Measurements from ENCODE around the gene SPEM3. TPM values are rescaled to one million over a fixed set of nuclear protein-coding genes. Genes with fewer than 3 reads are reported as not detected.
"Not testable (repeated sequence)": the region's sequence is repeated elsewhere in the genome, so short reads cannot be mapped to it uniquely, and the experiment has no call there.

SPEM3 gene
- total RNA-seq, 3 donors from 2014 or later, result not detected

GRCh38 chr17:7468290-7468689 lies 39.6 kb downstream of the SPEM3 start:
- peak overlapping the region in 1 of 2 donors; percentile 4 for H3K27ac ChIP-seq
- H3K4me1 ChIP-seq, result no peaks in the 10 kb centered on the region
- no peaks in the 10 kb centered on the region for H3K27me3 ChIP-seq
- intact Hi-C loops (cut with DNase I; ENCODE audit: low total_unique reads), result no loop called here
- no peak overlapping the region for H3K4me3 ChIP-seq
- no peaks in the 10 kb centered on the region for H3K36me3 ChIP-seq
- no peak for DNase-seq (ENCODE audit: low spot score in 2 of 2)
- no peaks in the 10 kb centered on the region for H3K9me3 ChIP-seq
- TF ChIP-seq POLR2A (IDR thresholded peaks at IDR 0.05), result no peak

- Histone ChIP-seq H3K36me3 (no peaks in the 10 kb centered on the region), H3K4me1 (no peaks in the 10 kb centered on the region), H3K4me3 (no peak overlapping the region), H3K27me3 (no peaks in the 10 kb centered on the region), H3K27ac (peak overlapping the region; percentile 4 to 10), H3K9me3 (no peaks in the 10 kb centered on the region)
- no peak for DNase-seq (ENCODE audit: low spot score in 2 of 2)
- intact Hi-C loops (cut with DNase I; ENCODE audit: low total_unique reads), result no loop called here
- TF ChIP-seq POLR2A (IDR thresholded peaks at IDR 0.05) (no peak), POLR2AphosphoS5 (IDR thresholded peaks at IDR 0.05) (no peak)
- TF ChIP-seq, protein P1, sequence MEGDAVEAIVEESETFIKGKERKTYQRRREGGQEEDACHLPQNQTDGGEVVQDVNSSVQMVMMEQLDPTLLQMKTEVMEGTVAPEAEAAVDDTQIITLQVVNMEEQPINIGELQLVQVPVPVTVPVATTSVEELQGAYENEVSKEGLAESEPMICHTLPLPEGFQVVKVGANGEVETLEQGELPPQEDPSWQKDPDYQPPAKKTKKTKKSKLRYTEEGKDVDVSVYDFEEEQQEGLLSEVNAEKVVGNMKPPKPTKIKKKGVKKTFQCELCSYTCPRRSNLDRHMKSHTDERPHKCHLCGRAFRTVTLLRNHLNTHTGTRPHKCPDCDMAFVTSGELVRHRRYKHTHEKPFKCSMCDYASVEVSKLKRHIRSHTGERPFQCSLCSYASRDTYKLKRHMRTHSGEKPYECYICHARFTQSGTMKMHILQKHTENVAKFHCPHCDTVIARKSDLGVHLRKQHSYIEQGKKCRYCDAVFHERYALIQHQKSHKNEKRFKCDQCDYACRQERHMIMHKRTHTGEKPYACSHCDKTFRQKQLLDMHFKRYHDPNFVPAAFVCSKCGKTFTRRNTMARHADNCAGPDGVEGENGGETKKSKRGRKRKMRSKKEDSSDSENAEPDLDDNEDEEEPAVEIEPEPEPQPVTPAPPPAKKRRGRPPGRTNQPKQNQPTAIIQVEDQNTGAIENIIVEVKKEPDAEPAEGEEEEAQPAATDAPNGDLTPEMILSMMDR (IDR thresholded peaks at IDR 0.05), result no peak
Observed at GRCh38 chr17:7468804-7469389, 40.2 kb downstream of the SPEM3 start.

GRCh38 chr17:7469843-7470242 lies 41.2 kb downstream of the SPEM3 start:
- H3K36me3 ChIP-seq; H3K4me3 ChIP-seq; DNase-seq (ENCODE audit: low spot score in 2 of 2); H3K27ac ChIP-seq; H3K27me3 ChIP-seq; H3K9me3 ChIP-seq; H3K4me1 ChIP-seq; intact Hi-C loops (cut with DNase I; ENCODE audit: low total_unique reads): not testable (repeated sequence)

DNA sequence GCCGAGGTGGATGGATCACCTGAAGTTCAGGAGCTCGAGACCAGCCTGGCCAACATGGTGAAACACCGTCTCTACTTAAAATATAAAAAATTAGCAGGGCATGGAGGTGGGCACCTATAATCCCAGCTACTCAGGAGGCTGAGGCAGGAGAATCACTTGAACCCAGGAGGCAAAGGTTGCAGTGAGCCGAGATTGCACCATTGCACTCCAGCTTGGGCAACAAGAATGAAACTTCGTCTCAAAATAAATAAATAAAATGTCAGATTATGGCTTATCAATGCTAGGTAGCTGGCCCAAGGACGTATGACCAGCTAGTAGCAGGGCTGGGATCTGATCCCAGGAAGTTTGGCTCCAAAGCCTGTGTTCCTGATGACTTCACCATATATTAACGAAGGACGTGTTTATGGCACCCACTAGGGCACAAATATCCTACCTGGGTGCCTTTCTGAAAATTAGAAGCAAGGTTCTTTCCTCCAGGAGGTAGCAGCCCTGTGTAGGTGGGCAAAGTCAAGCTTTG lies 41.9 kb downstream of the SPEM3 start:
- not testable (repeated sequence) for DNase-seq (ENCODE audit: low spot score in 2 of 2)

DNA sequence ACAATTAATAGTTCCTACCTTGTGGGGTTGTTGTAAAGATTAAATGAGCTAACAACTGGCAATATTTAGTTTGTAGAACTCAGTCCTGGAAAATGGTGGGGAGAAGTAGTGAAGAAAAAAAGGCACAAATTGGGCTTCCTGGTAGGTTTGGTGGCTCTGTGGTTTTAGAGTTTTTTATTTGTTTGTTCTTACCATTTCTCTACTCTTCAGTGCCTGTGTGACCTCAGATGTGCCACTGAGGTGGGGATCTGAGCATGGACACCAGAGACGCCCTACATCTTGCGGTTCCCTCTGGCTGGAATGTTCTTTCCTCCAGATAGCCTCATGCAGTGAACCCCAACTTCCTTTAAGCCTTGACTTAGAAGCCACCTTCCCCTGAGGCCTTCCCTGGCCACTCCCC lies 43.1 kb downstream of the SPEM3 start:
- intact Hi-C loops (cut with DNase I; ENCODE audit: low total_unique reads), result no loop called here
- peaks cover 3 to 12% of the 10 kb centered on the region in 2 donors for H3K4me1 ChIP-seq
- H3K4me3 ChIP-seq, result no peak overlapping the region
- H3K27me3 ChIP-seq, result no peaks in the 10 kb centered on the region
- no peaks in the 10 kb centered on the region for H3K9me3 ChIP-seq
- no peak for DNase-seq (ENCODE audit: low spot score in 2 of 2)
- H3K27ac ChIP-seq, result peak overlapping the region; percentile 1 to 45
- no peak for TF ChIP-seq POLR2AphosphoS5 (IDR thresholded peaks at IDR 0.05)
- no peak for TF ChIP-seq POLR2A (IDR thresholded peaks at IDR 0.05)
- TF ChIP-seq, protein P1 (IDR thresholded peaks at IDR 0.05), result no peak
- H3K36me3 ChIP-seq, result no peaks in the 10 kb centered on the region

More for the DNA sequence above, 41.9 kb downstream of the SPEM3 start:
- H3K4me3 ChIP-seq; H3K36me3 ChIP-seq; intact Hi-C loops (cut with DNase I; ENCODE audit: low total_unique reads); H3K9me3 ChIP-seq; H3K27ac ChIP-seq; H3K27me3 ChIP-seq; H3K4me1 ChIP-seq: not testable (repeated sequence)

DNA sequence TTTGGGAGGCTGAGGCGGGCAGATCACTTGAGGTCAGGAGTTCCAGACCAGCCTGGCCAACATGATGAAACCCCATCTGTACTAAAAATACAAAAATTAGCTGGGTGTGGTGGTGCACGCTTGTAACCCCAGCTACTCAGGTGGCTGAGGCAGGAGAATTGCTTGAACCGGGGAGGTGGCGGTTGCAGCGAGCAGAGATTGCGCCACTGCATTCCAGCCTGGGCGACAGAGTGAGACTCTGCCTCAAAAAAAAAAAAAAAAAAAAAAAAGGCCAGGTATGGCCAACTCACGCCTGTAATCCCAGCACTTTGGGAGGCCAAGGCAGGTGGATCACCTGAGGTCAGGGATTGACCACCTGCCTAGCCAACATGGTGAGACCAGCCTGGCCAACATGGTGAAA lies 46.1 kb downstream of the SPEM3 start:
- H3K27me3 ChIP-seq; DNase-seq (ENCODE audit: low spot score in 2 of 2); intact Hi-C loops (cut with DNase I; ENCODE audit: low total_unique reads); H3K36me3 ChIP-seq; H3K9me3 ChIP-seq; H3K4me3 ChIP-seq: not testable (repeated sequence)
- H3K27ac ChIP-seq, result peak overlapping the region in 1 of 2 donors; percentile 100
- peaks cover 3 to 22% of the 10 kb centered on the region in 2 donors for H3K4me1 ChIP-seq

DNA sequence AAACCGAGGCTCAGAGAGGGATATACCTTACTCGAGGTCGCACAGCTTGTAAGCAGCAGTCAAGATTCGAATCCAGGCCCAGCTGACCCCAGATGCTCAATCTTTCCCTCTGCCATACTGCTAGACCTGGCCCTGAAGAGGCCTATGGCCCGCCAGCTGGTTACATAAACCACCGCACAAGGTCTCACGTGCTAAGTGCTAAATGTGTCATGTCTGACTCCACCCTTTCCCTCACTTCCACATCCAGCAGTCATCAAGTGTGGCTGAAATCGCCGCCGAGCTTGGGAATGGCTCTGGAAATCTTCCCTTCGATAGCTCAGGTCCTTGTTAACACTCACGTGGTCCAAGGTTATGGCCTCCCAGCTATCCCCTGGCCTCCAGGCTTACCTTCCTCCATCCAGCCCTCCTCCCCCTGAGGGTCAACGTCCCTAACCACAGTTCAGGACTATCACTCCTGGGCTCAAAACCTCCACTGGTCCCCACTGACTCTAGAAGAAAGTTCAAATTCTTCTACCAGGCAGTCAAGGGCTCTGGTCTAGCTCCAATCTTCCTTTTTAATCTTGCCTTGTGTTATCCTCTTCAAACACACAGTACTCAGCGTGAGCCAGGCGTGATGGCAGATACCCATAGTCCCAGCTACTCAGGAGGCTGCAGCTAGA lies 47.2 kb downstream of the SPEM3 start:
- no peak for DNase-seq (ENCODE audit: low spot score in 2 of 2)
- intact Hi-C loops (cut with DNase I; ENCODE audit: low total_unique reads), result no loop called here
- no peak for TF ChIP-seq POLR2A (IDR thresholded peaks at IDR 0.05)
- TF ChIP-seq, protein P1 (IDR thresholded peaks at IDR 0.05), result no peak
- TF ChIP-seq POLR2AphosphoS5 (IDR thresholded peaks at IDR 0.05), result peak in 2 of 3 donors; percentile 17 to 78
- Histone ChIP-seq H3K9me3 (no peaks in the 10 kb centered on the region), H3K4me3 (peak overlapping the region in 1 of 3 donors; percentile 100), H3K36me3 (no peaks in the 10 kb centered on the region), H3K27me3 (no peaks in the 10 kb centered on the region), H3K27ac (peak overlapping the region; percentile 100), H3K4me1 (peaks cover 3 to 22% of the 10 kb centered on the region in 2 donors)
